Measurements from ENCODE around the gene MAPT. TPM values are rescaled to one million over a fixed set of nuclear protein-coding genes. Genes with fewer than 3 reads are reported as not detected.
A peak's percentile ranks its signal among the peaks of the same experiment; 100 is the strongest.
"Not testable (repeated sequence)": the region's sequence is repeated elsewhere in the genome, so short reads cannot be mapped to it uniquely, and the experiment has no call there.

Gene MAPT
- polyA plus RNA-seq, 1 donor, result 10.0 TPM

GRCh38 chr17:45861165-45861564 is 33.2 kb upstream of the MAPT start:
- H3K4me3 ChIP-seq (ENCODE audit: low read length), result no peak overlapping the region
- WGBS (ENCODE audit: insufficient coverage, low lambda C conversion rate), result no CpG with 5 or more reads among the region's 7 CpGs
- H3K9me3 ChIP-seq (ENCODE audit: control insufficient read depth, low read depth, low read length), result no peaks in the 10 kb centered on the region
- H3K4me1 ChIP-seq (ENCODE audit: control insufficient read depth, insufficient read depth, low read length), result peaks cover 3% of the 10 kb centered on the region
- H3K36me3 ChIP-seq (ENCODE audit: control insufficient read depth, insufficient read depth, low read length), result no peaks in the 10 kb centered on the region
- DNase-seq, result no peak
- H3K27ac ChIP-seq (ENCODE audit: low read length), result no peak overlapping the region
- H3K27me3 ChIP-seq (ENCODE audit: control insufficient read depth, insufficient read depth, low read length), result peaks cover 3% of the 10 kb centered on the region

- 100% methylated on average over 4 of the region's 9 CpGs for WGBS (ENCODE audit: insufficient coverage, low lambda C conversion rate)
- H3K9me3 ChIP-seq (ENCODE audit: control insufficient read depth, low read depth, low read length); H3K4me1 ChIP-seq (ENCODE audit: control insufficient read depth, insufficient read depth, low read length); H3K27me3 ChIP-seq (ENCODE audit: control insufficient read depth, insufficient read depth, low read length); H3K36me3 ChIP-seq (ENCODE audit: control insufficient read depth, insufficient read depth, low read length); H3K27ac ChIP-seq (ENCODE audit: low read length); DNase-seq; H3K4me3 ChIP-seq (ENCODE audit: low read length): not testable (repeated sequence)
Observed at GRCh38 chr17:45862127-45862526, 32.2 kb upstream of the MAPT start.

- H3K4me3 ChIP-seq (ENCODE audit: low read length), result no peak overlapping the region
- no peak overlapping the region for H3K27ac ChIP-seq (ENCODE audit: low read length)
- no peaks in the 10 kb centered on the region for H3K36me3 ChIP-seq (ENCODE audit: control insufficient read depth, insufficient read depth, low read length)
- peak in 1 of 2 donors; percentile 38 for DNase-seq
- peaks cover 3% of the 10 kb centered on the region for H3K4me1 ChIP-seq (ENCODE audit: control insufficient read depth, insufficient read depth, low read length)
- peaks cover 3% of the 10 kb centered on the region for H3K27me3 ChIP-seq (ENCODE audit: control insufficient read depth, insufficient read depth, low read length)
- H3K9me3 ChIP-seq (ENCODE audit: control insufficient read depth, low read depth, low read length), result no peaks in the 10 kb centered on the region
- WGBS (ENCODE audit: insufficient coverage, low lambda C conversion rate), result 55% methylated on average over 2 of the region's 6 CpGs
Observed at GRCh38 chr17:45863857-45864654, 30.3 kb upstream of the MAPT start.

- H3K4me3 ChIP-seq (ENCODE audit: low read length), result no peak overlapping the region
- no peak for DNase-seq
- peaks cover 3% of the 10 kb centered on the region for H3K4me1 ChIP-seq (ENCODE audit: control insufficient read depth, insufficient read depth, low read length)
- no peaks in the 10 kb centered on the region for H3K9me3 ChIP-seq (ENCODE audit: control insufficient read depth, low read depth, low read length)
- H3K27me3 ChIP-seq (ENCODE audit: control insufficient read depth, insufficient read depth, low read length), result peaks cover 3% of the 10 kb centered on the region
- H3K27ac ChIP-seq (ENCODE audit: low read length), result no peak overlapping the region
- WGBS (ENCODE audit: insufficient coverage, low lambda C conversion rate), result 95% methylated on average over 2 of the region's 6 CpGs
- H3K36me3 ChIP-seq (ENCODE audit: control insufficient read depth, insufficient read depth, low read length), result no peaks in the 10 kb centered on the region
Observed at GRCh38 chr17:45867171-45867570, 27.2 kb upstream of the MAPT start.

GRCh38 chr17:45867702-45868101 is 26.7 kb upstream of the MAPT start:
- Histone ChIP-seq H3K9me3 (ENCODE audit: control insufficient read depth, low read depth, low read length) (no peaks in the 10 kb centered on the region), H3K4me1 (ENCODE audit: control insufficient read depth, insufficient read depth, low read length) (peaks cover 3% of the 10 kb centered on the region), H3K27ac (ENCODE audit: low read length) (no peak overlapping the region), H3K27me3 (ENCODE audit: control insufficient read depth, insufficient read depth, low read length) (peaks cover 3% of the 10 kb centered on the region), H3K4me3 (ENCODE audit: low read length) (no peak overlapping the region), H3K36me3 (ENCODE audit: control insufficient read depth, insufficient read depth, low read length) (no peaks in the 10 kb centered on the region)
- 80% methylated on average over 1 of the region's 8 CpGs for WGBS (ENCODE audit: insufficient coverage, low lambda C conversion rate)
- no peak for DNase-seq

GRCh38 chr17:45868276-45868675 is 26.1 kb upstream of the MAPT start:
- Histone ChIP-seq H3K36me3 (ENCODE audit: control insufficient read depth, insufficient read depth, low read length) (no peaks in the 10 kb centered on the region), H3K27ac (ENCODE audit: low read length) (no peak overlapping the region), H3K4me3 (ENCODE audit: low read length) (no peak overlapping the region), H3K27me3 (ENCODE audit: control insufficient read depth, insufficient read depth, low read length) (peaks cover 3% of the 10 kb centered on the region), H3K9me3 (ENCODE audit: control insufficient read depth, low read depth, low read length) (no peaks in the 10 kb centered on the region), H3K4me1 (ENCODE audit: control insufficient read depth, insufficient read depth, low read length) (peaks cover 3% of the 10 kb centered on the region)
- WGBS (ENCODE audit: insufficient coverage, low lambda C conversion rate), result no CpG with 5 or more reads among the region's 5 CpGs
- no peak for DNase-seq

- Histone ChIP-seq H3K9me3 (ENCODE audit: control insufficient read depth, low read depth, low read length) (no peaks in the 10 kb centered on the region), H3K27ac (ENCODE audit: low read length) (no peak overlapping the region), H3K36me3 (ENCODE audit: control insufficient read depth, insufficient read depth, low read length) (no peaks in the 10 kb centered on the region), H3K27me3 (ENCODE audit: control insufficient read depth, insufficient read depth, low read length) (no peaks in the 10 kb centered on the region), H3K4me3 (ENCODE audit: low read length) (no peak overlapping the region), H3K4me1 (ENCODE audit: control insufficient read depth, insufficient read depth, low read length) (peaks cover 3% of the 10 kb centered on the region)
- WGBS (ENCODE audit: insufficient coverage, low lambda C conversion rate), result 20% methylated on average over 1 of the region's 14 CpGs
- DNase-seq, result no peak
Observed at GRCh38 chr17:45869676-45870341, 24.5 kb upstream of the MAPT start.

GRCh38 chr17:45870342-45870974 is 23.9 kb upstream of the MAPT start:
- H3K4me1 ChIP-seq (ENCODE audit: control insufficient read depth, insufficient read depth, low read length), result no peaks in the 10 kb centered on the region
- no peaks in the 10 kb centered on the region for H3K9me3 ChIP-seq (ENCODE audit: control insufficient read depth, low read depth, low read length)
- DNase-seq, result no peak
- no peaks in the 10 kb centered on the region for H3K27me3 ChIP-seq (ENCODE audit: control insufficient read depth, insufficient read depth, low read length)
- H3K36me3 ChIP-seq (ENCODE audit: control insufficient read depth, insufficient read depth, low read length), result no peaks in the 10 kb centered on the region
- H3K4me3 ChIP-seq (ENCODE audit: low read length), result no peak overlapping the region
- WGBS (ENCODE audit: insufficient coverage, low lambda C conversion rate), result no CpG with 5 or more reads among the region's 4 CpGs
- H3K27ac ChIP-seq (ENCODE audit: low read length), result no peak overlapping the region

- no peak overlapping the region for H3K4me3 ChIP-seq (ENCODE audit: low read length)
- peaks cover 1% of the 10 kb centered on the region for H3K27me3 ChIP-seq (ENCODE audit: control insufficient read depth, insufficient read depth, low read length)
- no peaks in the 10 kb centered on the region for H3K36me3 ChIP-seq (ENCODE audit: control insufficient read depth, insufficient read depth, low read length)
- DNase-seq, result no peak
- H3K9me3 ChIP-seq (ENCODE audit: control insufficient read depth, low read depth, low read length), result no peaks in the 10 kb centered on the region
- no peak overlapping the region for H3K27ac ChIP-seq (ENCODE audit: low read length)
- WGBS (ENCODE audit: insufficient coverage, low lambda C conversion rate), result no CpG with 5 or more reads among the region's 5 CpGs
- H3K4me1 ChIP-seq (ENCODE audit: control insufficient read depth, insufficient read depth, low read length), result no peaks in the 10 kb centered on the region
Observed at GRCh38 chr17:45871718-45872117, 22.6 kb upstream of the MAPT start.

- no CpG with 5 or more reads among the region's 6 CpGs for WGBS (ENCODE audit: insufficient coverage, low lambda C conversion rate)
- peaks cover 5% of the 10 kb centered on the region for H3K27me3 ChIP-seq (ENCODE audit: control insufficient read depth, insufficient read depth, low read length)
- DNase-seq, result no peak
- H3K4me3 ChIP-seq (ENCODE audit: low read length), result no peak overlapping the region
- H3K36me3 ChIP-seq (ENCODE audit: control insufficient read depth, insufficient read depth, low read length), result no peaks in the 10 kb centered on the region
- no peaks in the 10 kb centered on the region for H3K4me1 ChIP-seq (ENCODE audit: control insufficient read depth, insufficient read depth, low read length)
- H3K27ac ChIP-seq (ENCODE audit: low read length), result no peak overlapping the region
- H3K9me3 ChIP-seq (ENCODE audit: control insufficient read depth, low read depth, low read length), result no peaks in the 10 kb centered on the region
Observed at GRCh38 chr17:45873728-45874127, 20.6 kb upstream of the MAPT start.
